DMS53 treated with DMSO at 0.1 percent for 48 hours (cell line): Measurements from ENCODE around the gene CALD1.
A peak's percentile ranks its signal among the peaks of the same experiment; 100 is the strongest.

Experiments used
- DNase-seq: peaks from one replicate; lab custom pipeline; 2025; ENCODE audit not compliant: unreplicated experiment; lab: John Stamatoyannopoulos, UW

Gene CALD1

DNA sequence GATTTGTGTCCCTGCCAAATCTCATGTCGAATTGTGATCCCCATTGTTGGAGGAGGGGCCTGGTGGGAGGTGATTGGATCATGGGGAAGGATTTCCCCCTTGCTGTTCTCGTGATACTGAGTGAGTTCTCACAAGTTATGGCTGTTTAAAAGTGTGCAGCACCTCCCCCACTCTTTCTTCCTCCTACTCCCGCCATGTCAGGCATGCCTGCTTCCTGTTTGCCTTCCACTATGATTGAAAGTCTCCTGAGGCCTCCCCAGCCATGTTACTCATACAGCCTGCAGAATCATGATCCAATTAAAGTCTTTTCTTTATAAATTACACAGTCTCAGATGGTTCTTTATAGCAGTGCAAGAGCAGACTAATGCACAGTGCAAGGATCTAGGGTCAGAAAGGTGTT, 75.4 kb downstream of the CALD1 start:
- no peak for DNase-seq

DNA sequence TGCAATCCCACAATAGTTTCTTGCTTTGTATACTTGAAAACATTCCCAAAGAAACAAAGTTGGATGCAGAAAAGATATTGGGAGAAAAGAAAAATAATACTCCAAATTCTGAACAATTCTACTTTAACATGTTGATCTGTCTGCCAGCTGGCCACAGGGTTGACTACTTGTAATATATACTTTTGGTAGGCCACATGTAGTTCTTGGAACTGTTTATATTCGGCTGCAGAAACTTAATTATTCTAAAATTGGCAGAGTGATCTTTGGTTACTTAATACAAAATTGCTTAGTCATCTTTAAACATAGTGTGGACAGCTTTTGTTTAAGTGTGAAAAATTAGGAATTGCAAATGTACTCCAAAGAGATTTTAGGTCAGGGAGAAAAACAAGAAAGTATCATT, 76.0 kb downstream of the CALD1 start:
- DNase-seq: no peak

DNA sequence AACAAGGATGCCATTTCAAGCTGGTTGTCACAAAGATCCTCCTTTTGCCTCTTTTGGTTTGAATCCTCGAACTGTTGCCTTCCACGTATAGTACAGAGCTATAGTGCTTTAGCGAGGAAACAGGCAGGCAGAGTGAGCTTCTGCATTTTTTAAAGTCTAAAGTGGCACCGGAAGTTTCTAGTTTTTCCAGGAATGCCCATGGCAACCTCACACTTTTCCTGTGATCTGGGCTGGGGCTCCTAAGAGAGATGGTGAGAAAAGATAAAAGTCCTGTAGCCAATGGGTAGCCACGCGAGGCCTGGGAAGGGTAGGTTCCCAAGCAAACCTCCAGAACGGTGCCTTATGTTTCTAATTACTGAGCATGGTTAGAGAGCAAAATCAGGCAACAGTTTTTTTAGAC, 76.7 kb downstream of the CALD1 start:
- no peak for DNase-seq

DNA sequence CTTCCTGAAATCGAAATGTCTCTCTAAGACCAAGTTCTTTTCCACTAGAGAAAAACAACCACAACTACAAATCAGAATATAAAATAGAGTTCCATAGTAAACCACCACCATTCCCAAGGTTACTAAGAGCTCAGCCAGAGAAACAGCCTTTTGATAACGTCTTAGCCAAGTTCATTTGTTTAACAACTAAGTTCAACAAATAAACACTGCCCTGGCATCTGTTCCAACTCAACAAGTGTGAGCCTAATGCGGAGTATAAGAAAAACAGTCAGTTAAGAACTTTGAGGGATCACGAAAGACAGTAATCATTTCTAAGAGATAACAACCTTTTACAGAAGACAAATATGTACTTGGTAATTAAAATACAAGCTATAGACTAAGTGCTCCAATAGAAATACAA, 77.3 kb downstream of the CALD1 start:
- no peak for DNase-seq

DNA sequence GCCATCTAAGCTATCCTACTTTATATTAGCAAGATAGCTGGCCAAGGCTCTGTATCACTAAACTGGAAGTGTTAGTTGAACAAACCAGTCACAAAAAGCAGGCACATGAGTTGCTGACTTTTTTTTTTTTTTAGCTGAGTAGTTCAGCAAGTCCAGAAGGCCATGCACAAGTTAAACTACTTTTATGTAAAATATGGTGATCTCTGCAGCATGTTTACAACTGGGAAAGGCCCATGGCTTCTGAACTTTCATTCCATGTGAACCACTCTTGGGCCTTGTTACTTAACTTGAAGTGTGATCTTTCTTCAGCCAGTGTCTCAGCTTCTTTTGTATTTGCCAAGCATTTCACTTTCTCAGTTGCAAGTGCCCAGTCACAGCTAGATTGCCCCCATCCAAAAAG, 78.5 kb downstream of the CALD1 start:
- DNase-seq: no peak

DNA sequence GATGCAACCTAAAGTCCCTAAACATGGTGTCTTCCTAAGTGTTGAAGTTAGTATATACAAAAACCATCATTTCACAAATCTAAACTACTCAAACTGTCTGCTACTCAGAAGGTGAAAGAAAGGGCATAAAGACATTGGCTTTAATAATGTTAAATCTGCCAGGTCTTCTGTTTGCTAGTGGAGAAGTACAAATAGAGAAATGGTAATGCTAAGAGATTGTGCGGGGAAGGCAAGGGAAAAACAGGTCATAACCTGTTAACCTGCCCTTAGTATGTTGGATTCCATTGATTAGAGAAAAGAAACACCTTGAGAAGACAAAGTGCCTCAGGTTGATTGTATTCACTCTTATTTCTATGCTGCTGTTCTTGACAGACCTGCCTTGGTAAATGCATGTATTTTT, 80.3 kb downstream of the CALD1 start:
- no peak for DNase-seq

DNA sequence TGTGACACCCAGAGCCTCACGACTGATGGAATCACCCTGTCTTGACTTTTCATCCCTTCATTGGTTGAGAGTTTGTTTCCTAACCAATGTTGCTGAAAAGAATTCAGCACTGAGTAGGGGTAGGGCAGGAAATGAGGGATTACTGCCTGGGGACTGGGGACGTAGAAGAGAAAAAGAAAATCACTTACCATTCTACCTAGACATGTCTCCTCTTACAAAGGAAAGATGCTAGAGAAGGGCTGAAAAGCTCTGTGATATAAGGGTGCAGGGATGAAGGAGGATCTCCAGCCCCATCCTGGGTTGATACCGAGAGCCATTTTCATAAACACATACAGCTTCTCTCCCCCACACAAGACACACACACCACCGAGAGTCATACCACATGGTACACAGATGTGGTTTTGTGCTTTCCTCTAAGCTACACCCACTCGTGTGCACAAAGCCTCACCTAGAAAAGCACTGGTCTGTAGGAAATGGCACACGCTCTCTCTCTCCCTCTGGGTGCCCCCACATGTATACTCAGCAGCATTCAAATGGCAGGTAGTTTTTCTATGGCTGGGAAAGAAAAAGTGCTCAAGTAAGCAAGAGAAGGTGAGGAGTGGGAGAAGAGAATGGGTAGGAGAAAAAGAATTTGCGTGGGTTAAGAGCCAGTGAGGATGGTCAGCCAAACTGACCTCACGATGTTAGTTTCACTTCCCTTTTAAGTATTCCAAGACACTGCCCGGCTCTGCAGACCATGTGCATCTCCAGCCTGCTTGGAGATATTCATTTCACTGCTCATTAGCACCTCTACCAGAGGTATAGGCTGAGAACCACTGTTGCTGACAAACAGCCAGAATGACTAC, 85.8 kb downstream of the CALD1 start:
- no peak for DNase-seq

DNA sequence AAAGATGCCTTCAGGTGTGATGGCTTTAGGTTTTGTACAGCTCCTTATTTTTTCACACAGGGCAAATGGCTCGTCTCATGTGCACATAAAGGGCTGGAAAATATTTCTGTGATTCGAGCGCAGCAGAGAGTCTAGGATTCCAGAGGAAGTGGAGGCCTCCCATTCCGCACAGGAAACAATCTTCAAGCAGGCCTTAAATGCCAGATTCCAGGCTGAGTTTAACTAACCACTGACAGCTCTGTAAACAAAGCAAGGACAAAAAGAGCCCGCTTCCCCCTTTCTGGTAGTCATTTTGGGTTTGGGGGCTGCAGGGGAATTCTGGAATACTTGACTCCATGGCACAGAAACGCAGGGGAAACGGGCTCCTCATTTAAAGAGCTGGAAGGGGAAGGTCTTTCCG, 87.2 kb downstream of the CALD1 start:
- no peak for DNase-seq

DNA sequence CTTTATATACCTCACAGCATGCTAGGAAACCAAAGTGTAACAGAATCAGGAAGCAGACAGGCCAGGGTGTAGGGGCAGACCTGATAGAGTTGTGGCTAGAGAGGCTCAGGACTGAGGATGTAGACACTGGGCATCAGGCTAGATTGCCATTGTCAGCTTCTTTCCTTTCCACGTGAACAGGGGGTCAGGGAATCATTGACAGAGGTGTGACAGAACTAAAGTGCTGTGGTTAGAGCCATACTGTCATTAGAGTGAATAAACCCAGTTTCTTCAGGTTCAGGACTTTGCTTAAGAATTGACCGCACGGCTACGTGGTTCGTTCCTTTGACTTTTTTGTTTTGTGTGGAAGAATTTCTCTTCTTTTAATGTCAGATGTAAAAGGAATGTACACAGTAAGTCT, 90.7 kb downstream of the CALD1 start:
- no peak for DNase-seq

DNA sequence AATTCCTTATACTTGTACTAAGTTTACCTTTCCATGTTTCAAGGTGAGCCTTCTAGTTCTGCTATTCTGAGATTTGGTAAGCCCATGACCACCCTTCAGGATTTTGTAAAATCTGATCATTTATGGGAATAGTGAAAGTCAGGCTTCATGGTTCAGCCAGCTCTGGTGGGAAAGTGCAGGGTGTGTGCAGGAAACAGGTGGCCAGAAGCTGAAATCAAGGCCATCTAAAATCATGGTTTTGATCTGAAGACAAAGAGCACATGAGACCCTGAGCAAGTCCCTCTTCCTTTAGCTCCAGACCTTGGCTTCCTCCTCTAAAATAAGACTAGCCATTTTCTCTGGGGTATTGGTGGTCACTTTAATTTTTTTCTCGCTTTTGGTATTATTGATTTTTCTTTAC, 91.3 kb downstream of the CALD1 start:
- no peak for DNase-seq

DNA sequence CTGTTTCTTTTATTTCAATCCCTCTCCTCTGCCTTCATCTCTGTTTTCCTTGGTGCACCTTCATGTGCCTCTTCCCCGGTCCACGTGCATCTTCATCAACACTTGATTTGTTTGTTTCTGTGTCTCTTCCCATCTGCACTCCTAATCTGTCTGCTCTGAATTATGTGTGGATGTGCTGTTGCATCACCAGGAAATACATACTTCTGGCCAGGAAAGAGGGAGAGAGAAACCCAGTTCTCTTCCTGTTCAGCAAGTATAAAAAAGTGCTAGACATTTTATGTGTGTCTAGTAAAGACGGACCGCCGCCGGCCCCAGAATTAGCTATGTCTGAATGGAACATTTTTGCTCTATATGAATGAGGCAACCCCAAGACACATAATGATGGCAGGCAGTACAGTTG, 93.8 kb downstream of the CALD1 start:
- no peak for DNase-seq

DNA sequence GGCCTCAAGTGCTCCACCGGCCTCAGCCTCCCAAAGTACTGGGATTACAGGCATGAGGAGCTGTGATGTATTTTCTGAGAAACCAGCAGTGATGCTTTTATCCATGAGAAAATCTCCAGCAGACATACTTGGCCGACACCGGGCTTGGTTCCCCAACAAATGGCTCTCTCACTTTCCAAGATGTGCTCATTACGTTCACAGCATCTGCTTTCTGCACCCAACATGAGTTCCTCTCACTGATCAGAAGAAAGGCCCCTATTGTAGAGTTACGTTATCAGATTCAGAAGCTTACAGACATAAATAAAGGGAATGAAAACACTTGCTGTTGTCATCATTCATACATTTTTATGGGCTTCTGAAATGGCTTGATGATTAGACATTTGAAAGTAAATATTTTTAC, 95.0 kb downstream of the CALD1 start:
- DNase-seq: no peak

DNA sequence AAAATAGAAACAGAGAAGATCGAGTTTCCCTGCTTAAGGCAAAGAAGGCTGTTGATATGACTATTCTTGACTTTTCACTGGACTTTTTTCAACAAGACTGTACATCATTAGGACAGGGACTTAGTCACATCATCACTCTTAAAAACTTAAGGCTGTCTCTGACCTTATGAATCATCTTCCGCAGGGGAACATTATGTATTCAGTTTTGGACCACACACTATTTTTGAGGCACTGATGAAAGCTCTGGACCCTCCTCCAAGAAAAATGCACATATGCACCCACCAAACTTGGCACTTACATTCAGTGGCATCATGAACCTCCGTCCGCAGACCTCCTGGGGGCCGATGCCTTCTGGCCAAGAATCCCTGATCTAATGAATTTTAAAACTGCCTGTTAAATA, 96.4 kb downstream of the CALD1 start:
- no peak for DNase-seq

DNA sequence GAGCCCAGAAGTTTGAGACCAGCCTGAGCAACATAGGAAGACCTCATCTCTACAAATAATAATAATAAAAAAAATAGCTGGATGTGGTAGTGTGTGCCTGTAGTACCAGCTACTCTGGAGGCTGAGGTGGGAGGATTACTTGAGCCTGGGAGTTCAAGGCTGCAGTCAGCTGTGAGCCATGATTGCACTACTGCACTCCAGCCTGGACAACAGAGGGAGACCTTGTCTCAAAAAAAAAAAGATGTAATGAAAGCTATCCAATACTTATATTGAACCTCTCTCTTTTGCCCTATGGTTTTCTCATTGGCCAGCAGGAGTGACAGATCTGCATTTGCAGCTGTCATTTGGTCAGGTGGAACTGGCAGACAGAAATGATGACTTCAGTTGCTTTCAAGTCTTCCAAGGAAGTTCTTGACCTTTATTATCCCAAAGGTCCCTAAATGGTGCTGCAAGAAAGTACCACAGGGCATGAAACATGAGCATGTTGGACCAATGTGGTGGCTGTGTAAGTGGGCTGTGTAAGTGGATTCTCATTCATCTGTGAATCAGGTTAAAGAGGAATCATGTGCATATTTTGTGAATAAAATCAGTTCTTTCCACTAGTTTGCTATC, 99.4 kb downstream of the CALD1 start:
- DNase-seq: no peak

DNA sequence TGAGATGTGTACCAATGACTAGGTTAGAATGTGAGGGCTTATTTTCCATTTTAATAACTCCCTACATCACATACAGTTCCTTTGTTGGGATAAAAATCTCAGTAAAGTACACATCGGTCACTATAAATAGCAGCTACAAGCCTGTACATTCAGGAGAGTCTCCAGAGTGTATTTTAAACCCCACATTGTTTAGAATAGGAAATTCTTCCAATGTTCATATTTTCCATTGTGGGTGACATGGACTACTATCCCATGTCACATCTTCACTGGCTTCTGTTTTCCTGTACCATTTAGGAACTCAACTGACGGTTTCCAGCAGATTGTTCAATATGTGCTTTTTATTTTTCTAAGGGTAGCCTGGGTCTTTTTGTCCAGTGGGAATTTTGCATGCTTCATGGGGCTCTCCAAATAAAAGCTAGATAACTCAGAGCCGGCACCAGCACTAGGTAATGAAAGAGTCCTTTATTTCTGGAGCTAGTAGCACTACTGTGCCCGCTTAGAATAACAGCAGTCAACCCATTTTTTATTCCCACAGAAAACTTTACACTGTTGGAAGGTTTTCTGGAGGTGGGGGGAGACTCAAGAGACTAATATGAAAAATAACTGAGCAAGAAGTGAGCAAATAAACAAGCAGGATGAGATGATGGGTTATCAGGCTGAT, 100.5 kb downstream of the CALD1 start:
- no peak for DNase-seq

DNA sequence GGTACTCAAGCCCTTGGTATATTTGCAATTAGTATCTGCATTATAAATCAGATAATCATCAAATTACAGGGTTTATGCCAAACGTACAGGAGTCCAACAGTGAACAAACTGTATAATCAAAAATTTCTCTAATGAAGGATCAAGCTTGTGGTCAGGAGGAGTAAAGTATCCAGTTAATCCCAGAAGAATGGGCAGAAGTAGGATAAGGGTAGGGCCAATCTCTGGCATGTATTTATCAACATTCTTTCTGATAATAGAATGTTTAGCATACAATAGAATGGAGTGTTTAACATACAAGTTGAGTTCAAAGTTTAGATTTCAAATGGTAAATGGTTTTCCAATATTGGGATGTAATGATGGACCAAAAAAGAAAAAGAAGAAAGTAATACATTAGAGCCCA, 103.0 kb downstream of the CALD1 start:
- DNase-seq: no peak

DNA sequence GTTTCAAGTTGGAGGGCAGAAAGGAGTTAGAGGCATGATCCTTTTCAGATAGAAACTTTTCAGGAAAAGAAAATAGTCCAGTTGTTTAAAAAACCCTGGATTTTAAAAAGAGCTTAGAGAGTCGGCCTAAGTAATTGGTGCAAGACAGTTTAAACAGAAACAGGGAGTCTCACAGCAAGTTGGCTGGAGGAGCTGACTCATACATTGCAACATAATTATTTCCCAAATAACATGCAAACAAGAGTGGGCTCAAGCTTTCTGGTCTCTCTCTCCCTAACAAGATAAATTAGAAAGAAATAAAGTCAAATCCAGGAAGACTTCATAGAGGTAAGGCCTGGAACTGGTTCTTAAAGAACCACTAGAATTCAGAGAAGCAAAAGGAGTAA, 106.5 kb downstream of the CALD1 start:
- no peak for DNase-seq

DNA sequence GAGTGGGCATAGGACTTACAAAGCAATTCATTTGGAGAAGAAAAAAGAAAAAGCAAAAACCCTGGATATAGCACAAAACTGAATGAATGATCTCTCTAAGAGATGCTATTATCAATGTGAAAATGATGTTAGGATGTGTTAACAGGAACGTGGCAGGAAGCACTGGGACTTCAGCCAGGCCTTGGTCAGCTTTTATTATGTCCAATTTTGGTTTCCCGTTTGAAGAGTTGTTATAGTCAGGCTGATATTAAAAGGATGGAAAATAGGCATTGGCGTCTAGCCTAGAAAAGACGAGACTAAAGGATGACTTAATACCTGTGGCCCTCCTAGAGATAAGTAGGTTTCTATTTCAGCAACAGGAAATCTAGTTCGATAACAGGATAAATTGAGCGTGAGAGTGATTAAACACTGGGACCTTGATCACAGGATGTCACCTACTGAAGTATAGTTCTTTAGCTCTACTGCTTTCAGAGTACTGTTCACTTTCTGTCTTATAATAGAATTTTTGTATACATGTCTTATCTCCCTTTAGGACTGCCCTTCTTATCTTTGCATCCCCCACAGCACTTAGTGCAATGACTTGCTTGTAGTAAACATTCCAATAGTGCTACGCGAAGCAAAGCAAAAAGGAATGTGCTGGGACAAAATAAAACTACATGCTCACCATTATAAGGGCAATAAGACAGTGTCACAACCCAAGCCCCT, 107.1 kb downstream of the CALD1 start:
- DNase-seq: peak; percentile 64

DNA sequence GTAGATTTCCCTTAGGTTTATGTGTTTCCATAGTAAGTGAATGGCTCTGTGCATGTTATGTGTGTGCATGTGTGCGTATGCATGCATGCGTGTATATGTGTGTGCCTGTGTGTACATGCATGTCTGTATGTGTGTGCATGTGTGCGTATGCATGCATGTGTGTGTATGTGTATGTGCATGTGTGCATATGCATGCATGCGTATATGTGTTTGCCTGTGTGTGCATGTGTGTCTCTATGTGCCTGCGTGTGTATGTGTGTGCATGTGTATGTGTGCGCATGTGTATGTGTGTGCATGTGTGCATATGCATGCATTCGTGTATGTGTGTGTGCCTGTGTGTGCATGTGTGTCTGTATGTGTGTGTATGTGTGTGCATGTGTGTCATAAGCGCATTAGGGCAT, 108.1 kb downstream of the CALD1 start:
- DNase-seq: no peak

DNA sequence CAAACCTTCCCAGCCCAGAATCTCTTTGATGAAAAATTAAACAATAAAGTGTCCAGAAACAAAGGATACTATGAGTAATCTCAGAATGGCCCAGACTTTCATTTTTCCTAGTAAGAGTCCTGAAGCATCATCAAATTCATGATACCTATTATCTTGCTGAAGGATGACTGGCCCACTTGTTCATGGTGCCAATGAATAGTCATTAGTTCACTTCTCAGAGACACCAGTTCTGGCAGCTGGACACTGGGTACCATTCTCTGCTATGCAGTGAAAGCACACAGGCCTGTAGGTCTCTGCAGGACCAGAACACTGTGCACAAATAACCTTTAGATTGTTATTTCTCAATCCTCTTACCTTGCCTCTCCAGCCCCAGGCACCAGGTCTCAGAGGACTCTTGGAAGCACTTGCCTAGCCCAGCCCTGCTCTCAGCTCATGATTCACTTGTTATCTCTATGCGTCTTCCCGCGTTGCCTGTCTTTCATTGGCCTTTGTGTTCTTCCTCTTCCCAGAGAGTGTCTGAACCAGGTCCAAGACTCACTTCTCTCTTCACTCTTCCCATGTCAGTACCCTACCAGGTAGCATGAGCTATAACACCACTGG, 108.8 kb downstream of the CALD1 start:
- no peak for DNase-seq
